ENCODE results near the gene FER1L5. TPM values are rescaled to one million over a fixed set of nuclear protein-coding genes. Genes with fewer than 3 reads are reported as not detected.

The FER1L5 gene
- total and polyA plus RNA-seq, 2 of the 8 experiments (the other 6 are each of a cell fraction or from before 2014, with no cell fraction given) = 0.23 to 0.88 TPM

DNA sequence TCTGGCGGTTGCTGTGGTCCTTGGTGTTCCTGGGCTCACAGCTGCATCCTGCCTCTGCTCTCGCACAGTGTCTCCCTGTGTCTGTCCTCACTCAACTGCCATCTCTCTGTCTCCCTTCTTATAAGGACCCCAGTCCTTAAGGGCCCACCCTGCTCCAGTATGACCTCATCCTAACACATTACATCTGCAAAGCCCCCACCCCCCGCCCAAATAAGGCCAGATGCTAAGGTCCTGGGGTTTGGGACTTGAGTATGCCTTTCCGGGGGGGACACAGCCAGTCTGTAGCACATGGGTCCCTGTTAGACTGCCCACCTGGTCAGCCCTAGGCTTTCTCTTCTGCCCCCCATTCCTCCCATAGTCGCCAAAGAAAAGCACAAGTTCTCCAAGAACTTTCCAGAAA, 40.7 kb downstream of the FER1L5 start:
- Histone ChIP-seq H4K8ac (ENCODE audit: extremely low read depth, insufficient read depth, low read length) (no peak overlapping the region), H3K79me1 (ENCODE audit: low read depth, low read length) (no peaks in the 10 kb centered on the region), H3K23me2 (ENCODE audit: low read depth, low read length) (no peaks in the 10 kb centered on the region), H3K27ac (ENCODE audit: low read depth, low read length) (no peak overlapping the region), H3K79me2 (ENCODE audit: control insufficient read depth in 1 of 2, insufficient read depth in 2 of 2, low read length in 2 of 2) (no peaks in the 10 kb centered on the region), H3K36me3 (ENCODE audit: control insufficient read depth in 2 of 4, insufficient read depth in 4 of 4, low read length in 3 of 4) (no peaks in the 10 kb centered on the region), H3K4ac (replicated peaks; ENCODE audit: insufficient read length, low read depth, low read length) (no peak overlapping the region), H3K14ac (ENCODE audit: insufficient read length) (no peak overlapping the region), H4K91ac (replicated peaks; ENCODE audit: insufficient read length, low read length) (no peak overlapping the region), H4K5ac (ENCODE audit: insufficient read length, low read depth, low read length) (no peak overlapping the region), H3K4me3 (ENCODE audit: extremely low read depth in 1 of 4, insufficient read depth in 2 of 4, low read depth in 3 of 4, low read length in 4 of 4) (no peak overlapping the region), H2AK5ac (ENCODE audit: low read depth, low read length) (no peak overlapping the region), H3K27me3 (replicated peaks in 1 of 4; ENCODE audit: control insufficient read depth in 3 of 4, extremely low read depth in 1 of 4, insufficient read depth in 3 of 4, low read length in 3 of 4) (no peaks in the 10 kb centered on the region), H3K56ac (replicated peaks; ENCODE audit: insufficient read length, low read depth, low read length) (no peak overlapping the region), H3K4me2 (ENCODE audit: insufficient read depth in 1 of 2, low read depth in 2 of 2, low read length in 2 of 2) (no peak overlapping the region), H4K20me1 (replicated peaks in 1 of 2; ENCODE audit: control insufficient read depth in 1 of 2, insufficient read depth in 2 of 2, low read length in 2 of 2) (no peaks in the 10 kb centered on the region), H2BK5ac (ENCODE audit: low read depth, low read length) (no peak overlapping the region), H3K4me1 (replicated peaks in 1 of 4; ENCODE audit: control insufficient read depth in 3 of 4, insufficient read depth in 4 of 4, low read length in 3 of 4) (peaks cover 0 to 6% (median under 1%) of the 10 kb centered on the region in 4 experiments; a peak in 3 of 7 replicates), H2BK20ac (ENCODE audit: low read length) (no peak overlapping the region), H2BK12ac (ENCODE audit: low read depth, low read length) (no peak overlapping the region), H3K9me3 (ENCODE audit: insufficient read depth in 2 of 2, low read depth in 1 of 2, low read length in 1 of 2) (no peaks in the 10 kb centered on the region), H3K23ac (ENCODE audit: insufficient read length) (no peak overlapping the region), H3K18ac (ENCODE audit: extremely low read depth, low read length) (no peak overlapping the region), H3K9ac (replicated peaks in 1 of 4; ENCODE audit: extremely low read depth in 1 of 4, low read depth in 3 of 4, low read length in 3 of 4) (no peak overlapping the region), H2AFZ (ENCODE audit: low read length) (no peak overlapping the region), H2BK120ac (replicated peaks; ENCODE audit: low read depth, low read length) (no peak overlapping the region), H2BK15ac (ENCODE audit: low read length) (no peak overlapping the region)
- WGBS, 2 experiments (ENCODE audit: extremely low coverage in 1 of 2, insufficient coverage in 1 of 2, insufficient read length in 1 of 2, insufficient replicate concordance in 2 of 2, low coverage in 1 of 2, low lambda C conversion rate in 2 of 2, missing lambda C conversion rate in 1 of 2) = 86% methylated on average over 5 of the region's 5 CpGs; no CpG with 5 or more reads in 1 of the 2 experiments
- POLR2A ChIA-PET (ENCODE audit: partially characterized antibody) = interaction anchor here (1.4 kb wide), 1 partner anchor 11 kb away, joined by 3 read pairs; no protein-coding TSS in a partner anchor
- TF ChIP-seq NANOG (IDR thresholded peaks at IDR 0.05; ENCODE audit: insufficient read depth, low read depth, low read length, poor library complexity, severe bottlenecking) = no peak
- no peak for TF ChIP-seq BACH1 (IDR thresholded peaks at IDR 0.05; ENCODE audit: low read length)
- FAIRE-seq = no peak
- no peak for DNase-seq (ENCODE audit: low read depth in 1 of 2, low spot score in 2 of 2)
- CTCF ChIA-PET (ENCODE audit: partially characterized antibody) = interaction anchor here (1.0 kb wide), 1 partner anchor 11 kb away, joined by 4 read pairs; no protein-coding TSS in a partner anchor
